ENCODE results near the gene PPEF2. TPM values are rescaled to one million over a fixed set of nuclear protein-coding genes. Genes with fewer than 3 reads are reported as not detected.

The PPEF2 gene
- total and polyA plus RNA-seq, 3 donors from 2014 or later: 0.50 to 1.4 (median 0.71) TPM

GRCh38 chr4:75830906-75831305, 71.3 kb downstream of the PPEF2 start:
- TF ChIP-seq POLR2A (IDR thresholded peaks at IDR 0.05): no peak
- TF ChIP-seq CTCF (IDR thresholded peaks at IDR 0.05): no peak
- intact Hi-C loops (cut with DNase I; ENCODE audit: low total_unique reads): no loop called here
- H3K27me3 ChIP-seq: no peaks in the 10 kb centered on the region
- H3K9me3 ChIP-seq: no peaks in the 10 kb centered on the region
- no peak for DNase-seq
- no peaks in the 10 kb centered on the region for H3K36me3 ChIP-seq (ENCODE audit: low read depth, missing control alignments)
- H3K27ac ChIP-seq: no peak overlapping the region
- H3K4me3 ChIP-seq: no peak overlapping the region
- no peaks in the 10 kb centered on the region for H3K4me1 ChIP-seq
- 55 to 63% methylated on average over 1 of the region's 1 CpG for WGBS, 2 donors

GRCh38 chr4:75823812-75824211, 78.4 kb downstream of the PPEF2 start:
- Histone ChIP-seq H3K9me3 (no peaks in the 10 kb centered on the region), H3K4me3 (no peak overlapping the region), H3K36me3 (ENCODE audit: low read depth, missing control alignments) (no peaks in the 10 kb centered on the region), H3K27me3 (no peaks in the 10 kb centered on the region), H3K4me1 (no peaks in the 10 kb centered on the region), H3K27ac (no peak overlapping the region)
- TF ChIP-seq CTCF (IDR thresholded peaks at IDR 0.05) (no peak), POLR2A (IDR thresholded peaks at IDR 0.05) (no peak)
- 61 to 80% methylated on average over 2 of the region's 2 CpGs for WGBS, 2 donors
- no peak for DNase-seq
- intact Hi-C loops (cut with DNase I; ENCODE audit: low total_unique reads): no loop called here

- TF ChIP-seq CTCF (IDR thresholded peaks at IDR 0.05) (no peak), POLR2A (IDR thresholded peaks at IDR 0.05) (no peak)
- 59 to 83% methylated on average over 5 of the region's 5 CpGs for WGBS, 2 donors
- H3K36me3 ChIP-seq (ENCODE audit: low read depth, missing control alignments): no peaks in the 10 kb centered on the region
- H3K4me1 ChIP-seq: no peaks in the 10 kb centered on the region
- H3K9me3 ChIP-seq: no peaks in the 10 kb centered on the region
- intact Hi-C loops (cut with DNase I; ENCODE audit: low total_unique reads): no loop called here
- DNase-seq: no peak
- no peak overlapping the region for H3K27ac ChIP-seq
- no peaks in the 10 kb centered on the region for H3K27me3 ChIP-seq
- no peak overlapping the region for H3K4me3 ChIP-seq
These were observed 79.8 kb downstream of the PPEF2 start for GRCh38 chr4:75822416-75822815.

- DNase-seq: no peak
- H3K4me1 ChIP-seq: no peaks in the 10 kb centered on the region
- intact Hi-C loops (cut with DNase I; ENCODE audit: low total_unique reads): no loop called here
- WGBS, 2 donors: 67 to 77% methylated on average over 4 to 5 of the region's 5 CpGs
- no peaks in the 10 kb centered on the region for H3K27me3 ChIP-seq
- no peak for TF ChIP-seq CTCF (IDR thresholded peaks at IDR 0.05)
- no peak for TF ChIP-seq POLR2A (IDR thresholded peaks at IDR 0.05)
- no peak overlapping the region for H3K4me3 ChIP-seq
- no peaks in the 10 kb centered on the region for H3K36me3 ChIP-seq (ENCODE audit: low read depth, missing control alignments)
- H3K27ac ChIP-seq: no peak overlapping the region
- H3K9me3 ChIP-seq: no peaks in the 10 kb centered on the region
These were observed 80.3 kb downstream of the PPEF2 start for GRCh38 chr4:75821966-75822365.

GRCh38 chr4:75821216-75821615, 81.0 kb downstream of the PPEF2 start:
- Histone ChIP-seq H3K27ac (no peak overlapping the region), H3K4me3 (no peak overlapping the region), H3K36me3 (ENCODE audit: low read depth, missing control alignments) (no peaks in the 10 kb centered on the region), H3K27me3 (no peaks in the 10 kb centered on the region), H3K9me3 (no peaks in the 10 kb centered on the region), H3K4me1 (no peaks in the 10 kb centered on the region)
- WGBS, 2 donors: 89 to 93% methylated on average over 3 of the region's 3 CpGs
- TF ChIP-seq POLR2A (IDR thresholded peaks at IDR 0.05): no peak
- no peak for TF ChIP-seq CTCF (IDR thresholded peaks at IDR 0.05)
- intact Hi-C loops (cut with DNase I; ENCODE audit: low total_unique reads): no loop called here
- no peak for DNase-seq

Measured in testis (tissue), 3 donors.